ENCODE measurements around the gene SUV39H2. TPM values are rescaled to one million over a fixed set of nuclear protein-coding genes. Genes with fewer than 3 reads are reported as not detected.

SUV39H2 gene
- total and polyA plus RNA-seq, 10 of the 15 experiments (the other 5 are each of a cell fraction or from before 2014, with no cell fraction given) = 24.3 to 41.1 (median 30.0) TPM

DNA sequence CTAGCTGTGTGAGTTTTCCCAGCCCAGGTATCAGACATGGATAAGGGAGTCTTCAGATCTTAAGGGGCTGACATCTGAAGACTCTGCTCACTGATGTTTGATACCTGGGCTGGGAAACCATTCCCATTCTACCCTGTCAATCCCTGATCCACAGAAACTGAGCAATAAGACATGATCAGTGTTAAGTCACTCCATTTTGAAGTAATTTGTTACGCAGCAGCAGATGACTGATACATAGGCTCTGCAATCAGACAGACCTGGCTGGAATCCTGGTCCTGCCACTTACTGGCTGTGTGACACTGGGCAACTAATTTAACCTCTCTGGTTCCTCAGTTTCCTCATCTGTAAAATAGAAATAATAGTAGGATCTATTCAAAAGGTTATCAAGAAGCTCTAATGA is 68.6 kb downstream of the SUV39H2 start:
- in situ Hi-C loops (cut with MboI) = no loop called here
- Histone ChIP-seq H3K9ac (ENCODE audit: control insufficient read depth, insufficient read depth, low read length) (no peak overlapping the region), H2AFZ (ENCODE audit: control insufficient read depth, low read depth, low read length) (no peak overlapping the region), H4K20me1 (ENCODE audit: control insufficient read depth, insufficient read depth) (0 out of 2 replicates have a peak, but pooled peaks cover 4% of the 10 kb centered on the region), H3K4me3 (no peak overlapping the region), H3K9me3 (replicated peaks; ENCODE audit: control insufficient read depth, insufficient read depth, low read length) (no peaks in the 10 kb centered on the region), H3K4me2 (ENCODE audit: control insufficient read depth, insufficient read depth) (no peak overlapping the region), H3K36me3 (ENCODE audit: control insufficient read depth in 2 of 2, insufficient read depth in 2 of 2, low read length in 1 of 2) (peaks cover 6 to 38% of the 10 kb centered on the region in 2 experiments), H3K4me1 (ENCODE audit: control insufficient read depth, insufficient read depth, low read length) (peaks cover 23% of the 10 kb centered on the region), H3K79me2 (ENCODE audit: control insufficient read depth, insufficient read depth, low read length) (peaks cover 42% of the 10 kb centered on the region), H3K27me3 (replicated peaks in 1 of 2; ENCODE audit: control insufficient read depth in 2 of 2, insufficient read depth in 2 of 2, low read length in 1 of 2) (no peaks in the 10 kb centered on the region), H3K27ac (ENCODE audit: control insufficient read depth, insufficient read depth) (no peak overlapping the region)
- ChIA-PET SMC1A (ENCODE audit: uncharacterized antibody, unreplicated experiment) (no interaction called here), POLR2A (interaction anchor here (1.3 kb wide), 1 partner anchor 67 kb away, joined by 4 read pairs; no protein-coding TSS in a partner anchor), RAD21 (ENCODE audit: unreplicated experiment) (no interaction called here), CTCF (interaction anchor here (0.7 to 1.3 kb wide), 2 partner anchors 25 to 409 kb away, joined by 3 to 6 read pairs; no protein-coding TSS in a partner anchor)
- BruUV-seq (replicated peaks) = no TSS peak
- no peak for DNase-seq (ENCODE audit: low read depth, low spot score)
- 96% methylated on average over 1 of the region's 1 CpG for WGBS (ENCODE audit: insufficient coverage, insufficient replicate concordance, low lambda C conversion rate, missing lambda C conversion rate)
- TF ChIP-seq JUNB (IDR thresholded peaks at IDR 0.05) = no peak
- TF ChIP-seq TCF3 (IDR thresholded peaks at IDR 0.05; ENCODE audit: borderline replicate concordance, insufficient read depth, low read depth, low read length) = no peak
- no peak for TF ChIP-seq LARP7 (IDR thresholded peaks at IDR 0.05)
- no peak for TF ChIP-seq TCF7 (IDR thresholded peaks at IDR 0.05; ENCODE audit: borderline replicate concordance)
- no peak for FAIRE-seq
- no peak for ATAC-seq
- intact Hi-C loops (cut with micrococcal nuclease; ENCODE audit: unreplicated experiment) = no loop called here

- SMC1A ChIA-PET (ENCODE audit: uncharacterized antibody, unreplicated experiment) = interaction anchor here (0.5 to 1.7 kb wide), 9 partner anchors 10 to 923 kb away, joined by 3 to 6 read pairs (median 3); partner anchors contain the start of genes CDNF and MEIG1
- POLR2A ChIA-PET = interaction anchor here (0.6 to 1.4 kb wide), 2 partner anchors 29 to 71 kb away, joined by 3 read pairs; partner anchors contain the start of gene SUV39H2
- Histone ChIP-seq H3K4me1 (ENCODE audit: control insufficient read depth, insufficient read depth, low read length) (peaks cover 21% of the 10 kb centered on the region), H3K4me3 (no peak overlapping the region), H2AFZ (ENCODE audit: control insufficient read depth, low read depth, low read length) (no peak overlapping the region), H3K4me2 (ENCODE audit: control insufficient read depth, insufficient read depth) (peak overlapping the region; percentile 59), H3K27me3 (replicated peaks in 1 of 2; ENCODE audit: control insufficient read depth in 2 of 2, insufficient read depth in 2 of 2, low read length in 1 of 2) (no peaks in the 10 kb centered on the region), H4K20me1 (ENCODE audit: control insufficient read depth, insufficient read depth) (0 out of 2 replicates have a peak, but pooled peaks cover 4% of the 10 kb centered on the region), H3K9me3 (replicated peaks; ENCODE audit: control insufficient read depth, insufficient read depth, low read length) (no peaks in the 10 kb centered on the region), H3K36me3 (ENCODE audit: control insufficient read depth in 2 of 2, insufficient read depth in 2 of 2, low read length in 1 of 2) (peaks cover 6 to 32% of the 10 kb centered on the region in 2 experiments), H3K79me2 (ENCODE audit: control insufficient read depth, insufficient read depth, low read length) (peaks cover 57% of the 10 kb centered on the region), H3K9ac (ENCODE audit: control insufficient read depth, insufficient read depth, low read length) (no peak overlapping the region), H3K27ac (ENCODE audit: control insufficient read depth, insufficient read depth) (no peak overlapping the region)
- 88% methylated on average over 5 of the region's 5 CpGs for WGBS (ENCODE audit: insufficient coverage, insufficient replicate concordance, low lambda C conversion rate, missing lambda C conversion rate)
- no peak for TF ChIP-seq CHD2 (IDR thresholded peaks at IDR 0.05; ENCODE audit: borderline replicate concordance, low read depth, low read length)
- DNase-seq (ENCODE audit: low read depth, low spot score) (no peak), FAIRE-seq (no peak), ATAC-seq (no peak)
- no TSS peak for BruUV-seq (replicated peaks)
- in situ Hi-C loops (cut with MboI) (no loop called here), intact Hi-C loops (cut with micrococcal nuclease; ENCODE audit: unreplicated experiment) (no loop called here)
- CTCF ChIA-PET = interaction anchor here (2.0 to 2.5 kb wide), 2 partner anchors 23 to 64 kb away, joined by 6 to 7 read pairs; no protein-coding TSS in a partner anchor
- RAD21 ChIA-PET (ENCODE audit: unreplicated experiment) = interaction anchor here (1.0 kb wide), 1 partner anchor 398 kb away, joined by 3 read pairs; no protein-coding TSS in a partner anchor
These were observed 70.6 kb downstream of the SUV39H2 start for GRCh38 chr10:14949291-14949690.

All from GM12878 (cell line).